GM18951 (cell line): ENCODE data around the gene UQCRFS1.

Experiments used
- POLR2A ChIP-seq: IDR thresholded peaks from 4 replicates; pipeline ENCODE4 v1.6.1; 2011; ENCODE audit warnings: mild to moderate bottlenecking; ENCODE audit not compliant: insufficient read length, insufficient read depth; ENCODE audit errors: extremely low read depth
- in situ Hi-C: fragments of 300-500 bp; cut with MboI; formaldehyde crosslinking; loops from one replicate; pipeline ENCODE4 v1.12.0; 2022; ENCODE audit warnings: low sequenced_read_pairs, mixed read lengths, inconsistent platforms; ENCODE audit not compliant: unreplicated experiment

The UQCRFS1 gene

GRCh38 chr19:29206453-29206852 is 6.5 kb downstream of the UQCRFS1 start:
- in situ Hi-C loops = no loop called here

GRCh38 chr19:29202281-29202680 is 10.7 kb downstream of the UQCRFS1 start:
- TF ChIP-seq POLR2A = no peak
- in situ Hi-C loops = no loop called here

More at GRCh38 chr19:29206453-29206852, 6.5 kb downstream of the UQCRFS1 start:
- TF ChIP-seq POLR2A = no peak

GRCh38 chr19:29201855-29202254 is 11.1 kb downstream of the UQCRFS1 start:
- TF ChIP-seq POLR2A = no peak
- in situ Hi-C loops = no loop called here

GRCh38 chr19:29194658-29195057 is 18.3 kb downstream of the UQCRFS1 start:
- TF ChIP-seq POLR2A = no peak
- in situ Hi-C loops = no loop called here

- in situ Hi-C loops = no loop called here
- TF ChIP-seq POLR2A = no peak
Observed at GRCh38 chr19:29193155-29193554, 19.8 kb downstream of the UQCRFS1 start.

GRCh38 chr19:29191005-29191404 is 21.9 kb downstream of the UQCRFS1 start:
- in situ Hi-C loops = no loop called here
- TF ChIP-seq POLR2A = no peak

- no peak for TF ChIP-seq POLR2A
- in situ Hi-C loops = no loop called here
Observed at GRCh38 chr19:29189033-29189360, 24.0 kb downstream of the UQCRFS1 start.

GRCh38 chr19:29188289-29189032 is 24.5 kb downstream of the UQCRFS1 start:
- in situ Hi-C loops = no loop called here
- TF ChIP-seq POLR2A = no peak

GRCh38 chr19:29187676-29188075 is 25.3 kb downstream of the UQCRFS1 start:
- in situ Hi-C loops = no loop called here
- TF ChIP-seq POLR2A = no peak

GRCh38 chr19:29185427-29185826 is 27.5 kb downstream of the UQCRFS1 start:
- TF ChIP-seq POLR2A = no peak
- in situ Hi-C loops = no loop called here

- TF ChIP-seq POLR2A = no peak
- in situ Hi-C loops = no loop called here
Observed at GRCh38 chr19:29176981-29177754, 35.8 kb downstream of the UQCRFS1 start.

- TF ChIP-seq POLR2A = no peak
- in situ Hi-C loops = no loop called here
Observed at GRCh38 chr19:29173896-29174295, 39.1 kb downstream of the UQCRFS1 start.

GRCh38 chr19:29172302-29172701 is 40.6 kb downstream of the UQCRFS1 start:
- in situ Hi-C loops = no loop called here
- no peak for TF ChIP-seq POLR2A

- TF ChIP-seq POLR2A = no peak
- in situ Hi-C loops = no loop called here
Observed at GRCh38 chr19:29171525-29171924, 41.4 kb downstream of the UQCRFS1 start.

GRCh38 chr19:29170554-29170953 is 42.4 kb downstream of the UQCRFS1 start:
- in situ Hi-C loops = no loop called here
- no peak for TF ChIP-seq POLR2A

GRCh38 chr19:29162694-29163093 is 50.3 kb downstream of the UQCRFS1 start:
- TF ChIP-seq POLR2A = no peak
- in situ Hi-C loops = no loop called here
